HG03159 (cell line): Measurements from ENCODE around the gene PGR.

ENCODE experiments used
- ATAC-seq: cut with Tn5 transposase; IDR thresholded peaks from one replicate; pipeline ENCODE4 v1.9.1; 2021; ENCODE audit warnings: mild to moderate bottlenecking, moderate library complexity; ENCODE audit not compliant: unreplicated experiment

The PGR gene

GRCh38 chr11:101011881-101012280, 117.7 kb downstream of the PGR start:
- ATAC-seq: no peak

GRCh38 chr11:101010899-101011298, 118.7 kb downstream of the PGR start:
- no peak for ATAC-seq

GRCh38 chr11:101009690-101010055, 119.9 kb downstream of the PGR start:
- ATAC-seq: no peak

- peak; percentile 55 for ATAC-seq
Observed at GRCh38 chr11:101008961-101009689, 120.5 kb downstream of the PGR start.

GRCh38 chr11:101003468-101003867, 126.1 kb downstream of the PGR start:
- ATAC-seq: peak; percentile 67

- ATAC-seq: no peak
Observed at GRCh38 chr11:100999756-101000155, 129.9 kb downstream of the PGR start.

- ATAC-seq: no peak
Observed at GRCh38 chr11:100994966-100995365, 134.6 kb downstream of the PGR start.

GRCh38 chr11:100991541-100991940, 138.1 kb downstream of the PGR start:
- ATAC-seq: no peak

GRCh38 chr11:100990931-100991330, 138.7 kb downstream of the PGR start:
- no peak for ATAC-seq

GRCh38 chr11:100984668-100985067, 144.9 kb downstream of the PGR start:
- peak; percentile 96 for ATAC-seq

- no peak for ATAC-seq
Observed at GRCh38 chr11:100981196-100981824, 148.3 kb downstream of the PGR start.

- ATAC-seq: no peak
Observed at GRCh38 chr11:100980156-100980555, 149.5 kb downstream of the PGR start.
